ENCODE data around the gene CCNH. TPM values are rescaled to one million over a fixed set of nuclear protein-coding genes. Genes with fewer than 3 reads are reported as not detected.

CCNH gene
- total and polyA plus RNA-seq, 2 of the 4 experiments (the other 2 are of a cell fraction), result 37.4 to 100 TPM

GRCh38 chr5:87418506-87418905, 5.8 kb upstream of the CCNH start:
- ChIA-PET CTCF (no interaction called here), POLR2A (ENCODE audit: unreplicated experiment) (no interaction called here)
- dilution Hi-C loops (cut with HindIII; ENCODE audit: low sequenced_read_pairs, unreplicated experiment) (no loop called here), in situ Hi-C loops (cut with MboI; ENCODE audit: low sequenced_read_pairs) (loop anchor here (25.0 kb wide), 1 partner anchor 506 kb away; no protein-coding TSS in a partner anchor), intact Hi-C loops (cut with micrococcal nuclease) (no loop called here)
- Histone ChIP-seq H3K36me3 (ENCODE audit: control insufficient read depth, insufficient read depth, low read length) (no peaks in the 10 kb centered on the region), H3K23ac (ENCODE audit: low read depth, low read length) (no peak overlapping the region), H2BK20ac (ENCODE audit: low read depth, low read length) (no peak overlapping the region), H3K56ac (ENCODE audit: extremely low read depth, insufficient read depth, low read length) (no peak overlapping the region), H3K4me1 (ENCODE audit: control insufficient read depth, insufficient read depth, low read length) (no peaks in the 10 kb centered on the region), H3K14ac (replicated peaks; ENCODE audit: low read depth, low read length) (no peak overlapping the region), H4K5ac (ENCODE audit: low read depth, low read length) (no peak overlapping the region), H3K27ac (ENCODE audit: insufficient read depth, low read length) (no peak overlapping the region), H3K9me1 (ENCODE audit: insufficient read depth, low read length) (no peaks in the 10 kb centered on the region), H3K18ac (ENCODE audit: low read depth, low read length) (no peak overlapping the region), H2BK5ac (ENCODE audit: low read depth, low read length, poor library complexity, severe bottlenecking) (no peak overlapping the region), H3K4me2 (ENCODE audit: low read depth, low read length) (no peak overlapping the region), H2AK5ac (ENCODE audit: low read depth, low read length) (no peak overlapping the region), H2AFZ (replicated peaks; ENCODE audit: low read length, poor library complexity) (no peak overlapping the region), H2BK15ac (ENCODE audit: low read depth, low read length) (no peak overlapping the region), H3K27me3 (ENCODE audit: control insufficient read depth, insufficient read depth, low read length) (no peaks in the 10 kb centered on the region), H3K9me3 (ENCODE audit: control insufficient read depth, insufficient read depth, low read length) (no peaks in the 10 kb centered on the region), H3K9ac (ENCODE audit: low read depth, low read length) (no peak overlapping the region), H2AK9ac (replicated peaks; ENCODE audit: low read depth, low read length, poor library complexity) (no peak overlapping the region), H3K4ac (ENCODE audit: low read depth, low read length) (no peak overlapping the region), H4K8ac (ENCODE audit: low read depth in 2 of 2, low read length in 2 of 2) (no peak overlapping the region), H4K91ac (ENCODE audit: insufficient read depth, low read depth, low read length) (no peak overlapping the region), H2BK120ac (ENCODE audit: low read depth, low read length) (no peak overlapping the region), H3K4me3 (ENCODE audit: insufficient read depth, low read depth, low read length) (no peak overlapping the region), H3K79me1 (ENCODE audit: low read depth in 1 of 2, low read length in 2 of 2) (no peaks in the 10 kb centered on the region), H4K20me1 (ENCODE audit: insufficient read depth, low read length) (no peaks in the 10 kb centered on the region)
- no TSS peak for BruUV-seq (replicated peaks)
- DNase-seq, result no peak
- ATAC-seq (ENCODE audit: low read depth), result no peak
- TF ChIP-seq RAD21 (IDR thresholded peaks at IDR 0.05; ENCODE audit: low read length) (no peak), USF2 (IDR thresholded peaks at IDR 0.05; ENCODE audit: low read depth, low read length) (no peak)

All from IMR-90 (cell line).